CD4-positive, alpha-beta T cell treated with Interleukin-6 for 4 hours (primary cell): Measurements from ENCODE around the gene MAL.

Experiments used
- DNase-seq: peaks from one replicate; pipeline ENCODE4 v3.0.0-alpha.2; 2020; ENCODE audit warnings: mixed read lengths

The MAL gene

GRCh38 chr2:95025406-95026319, at the start of gene MAL:
TSS of gene MAL (plus strand) at chr2:95025708. CDS start at chr2:95025793, 85 bp downstream.
- peak; percentile 81 for DNase-seq

DNA sequence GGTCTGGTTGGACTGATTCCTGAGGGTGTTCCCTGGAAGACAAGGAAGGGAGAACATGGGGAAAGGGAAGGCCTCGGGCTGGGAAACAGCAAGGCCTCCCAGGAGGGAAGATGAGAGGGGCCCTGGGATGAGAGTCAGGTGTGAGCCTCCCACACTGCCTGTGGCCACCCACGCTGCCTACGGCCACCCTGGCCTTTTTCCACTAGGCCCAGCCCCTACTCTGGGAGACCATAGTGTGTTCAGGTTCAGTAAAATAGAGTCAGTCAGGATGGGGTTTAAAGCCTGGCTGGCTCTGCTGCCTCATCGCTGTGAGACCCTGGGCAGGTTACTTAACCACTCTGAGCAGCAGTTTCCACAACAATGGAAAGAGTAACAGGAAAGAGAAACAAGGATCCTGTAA, 47.7 kb upstream of the MAL start:
- DNase-seq: no peak

DNA sequence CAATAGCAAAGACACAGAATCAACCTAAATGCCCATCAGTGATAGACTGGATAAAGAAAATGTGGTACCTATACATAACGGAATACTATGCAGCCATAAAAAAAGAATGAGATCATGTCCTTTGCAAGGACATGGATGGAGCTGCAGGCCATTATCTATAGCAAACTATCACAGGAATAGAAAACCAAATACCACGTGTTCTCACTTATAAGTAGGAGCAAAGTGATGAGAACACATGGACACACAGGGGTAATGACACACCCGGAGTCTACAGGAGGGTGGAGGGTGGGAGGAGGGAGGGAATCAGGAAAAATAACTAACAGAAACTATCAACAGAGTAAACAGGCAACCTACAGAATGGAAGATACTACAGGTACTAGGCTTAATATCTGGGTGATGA, 46.6 kb upstream of the MAL start:
- no peak for DNase-seq

- DNase-seq: no peak
Measured at GRCh38 chr2:94979406-94980375, 45.8 kb upstream of the MAL start.

- DNase-seq: no peak
Measured at GRCh38 chr2:94980406-94980805, 45.1 kb upstream of the MAL start.

DNA sequence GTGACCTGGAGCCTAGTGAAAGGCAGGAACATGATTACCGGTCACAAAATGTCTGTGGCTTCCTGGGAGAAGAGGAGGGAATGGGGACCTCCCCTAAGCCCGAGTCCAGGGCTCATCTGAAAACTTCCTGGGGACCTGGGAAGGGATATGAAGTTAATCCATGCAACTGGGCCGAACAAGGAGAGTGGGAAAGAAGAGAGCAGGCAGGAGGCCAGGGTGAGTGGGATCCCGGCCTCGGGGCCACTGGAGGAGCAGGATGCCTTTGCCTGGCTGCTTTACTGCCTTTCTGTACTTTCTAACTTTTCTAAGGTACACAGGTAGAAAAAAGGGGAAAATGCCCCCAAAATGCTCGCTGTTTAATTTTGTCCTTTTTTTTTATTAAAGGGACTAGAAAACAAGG, 43.4 kb upstream of the MAL start:
- no peak for DNase-seq

- no peak for DNase-seq
Measured at GRCh38 chr2:94982675-94983074, 42.8 kb upstream of the MAL start.

DNA sequence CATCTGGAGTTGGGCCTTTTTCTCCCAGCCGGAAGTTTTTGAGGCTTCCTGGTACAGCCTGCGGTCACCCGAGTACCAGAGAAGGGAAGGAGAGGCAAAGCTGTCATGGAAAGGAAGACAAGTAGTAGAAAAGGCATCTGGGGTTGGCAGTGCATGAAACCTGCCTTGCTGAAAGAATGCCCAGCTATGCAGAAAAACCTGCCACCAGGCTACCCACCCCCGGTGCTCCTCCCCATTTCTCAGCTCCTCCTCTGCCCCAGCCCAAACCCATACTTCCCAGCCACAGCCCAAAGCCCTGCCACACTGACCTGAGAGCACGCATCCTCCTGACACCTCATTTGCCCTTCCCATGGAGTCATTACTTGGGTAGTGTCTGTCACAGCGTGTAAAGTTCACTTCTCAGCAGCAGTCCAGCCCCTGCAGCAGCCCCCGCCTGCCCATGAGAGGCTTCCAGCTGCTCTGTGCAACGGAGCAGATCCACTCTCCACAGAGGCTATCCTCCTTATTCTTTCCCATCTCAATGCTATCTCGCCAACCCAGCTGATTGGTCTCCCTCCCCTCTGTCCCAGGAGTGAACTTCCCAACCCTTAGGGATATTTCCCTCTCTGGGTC, 40.4 kb upstream of the MAL start:
- no peak for DNase-seq

GRCh38 chr2:94985636-94986035, 39.9 kb upstream of the MAL start:
- DNase-seq: no peak

DNA sequence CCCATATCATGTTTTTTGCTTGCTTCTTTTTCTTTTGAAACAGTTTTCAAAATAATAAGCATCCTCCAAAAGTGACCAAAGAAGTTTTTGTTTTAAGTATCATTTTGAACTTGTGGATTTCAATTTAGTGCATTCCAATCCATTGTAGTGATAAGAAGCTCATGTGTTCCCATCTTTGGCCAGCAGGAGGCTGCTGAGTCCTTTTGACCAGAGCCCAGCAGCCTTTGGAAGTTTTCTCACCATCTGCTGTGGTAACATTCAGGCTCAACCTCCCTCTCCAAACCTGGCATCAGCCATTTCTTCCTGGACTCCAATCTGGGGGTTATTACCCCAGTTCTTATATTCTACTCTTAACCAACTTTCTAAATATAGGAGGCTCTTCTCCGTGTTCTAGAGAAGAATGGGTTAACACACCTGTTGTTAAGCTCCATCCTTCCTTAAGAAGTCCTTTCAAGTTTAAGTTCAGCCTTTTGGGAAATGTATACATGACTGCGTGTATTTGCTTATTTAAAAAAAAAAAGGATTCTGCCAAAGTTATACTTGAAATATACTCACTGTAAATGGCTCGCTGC, 39.0 kb upstream of the MAL start:
- peak; percentile 48 for DNase-seq

DNA sequence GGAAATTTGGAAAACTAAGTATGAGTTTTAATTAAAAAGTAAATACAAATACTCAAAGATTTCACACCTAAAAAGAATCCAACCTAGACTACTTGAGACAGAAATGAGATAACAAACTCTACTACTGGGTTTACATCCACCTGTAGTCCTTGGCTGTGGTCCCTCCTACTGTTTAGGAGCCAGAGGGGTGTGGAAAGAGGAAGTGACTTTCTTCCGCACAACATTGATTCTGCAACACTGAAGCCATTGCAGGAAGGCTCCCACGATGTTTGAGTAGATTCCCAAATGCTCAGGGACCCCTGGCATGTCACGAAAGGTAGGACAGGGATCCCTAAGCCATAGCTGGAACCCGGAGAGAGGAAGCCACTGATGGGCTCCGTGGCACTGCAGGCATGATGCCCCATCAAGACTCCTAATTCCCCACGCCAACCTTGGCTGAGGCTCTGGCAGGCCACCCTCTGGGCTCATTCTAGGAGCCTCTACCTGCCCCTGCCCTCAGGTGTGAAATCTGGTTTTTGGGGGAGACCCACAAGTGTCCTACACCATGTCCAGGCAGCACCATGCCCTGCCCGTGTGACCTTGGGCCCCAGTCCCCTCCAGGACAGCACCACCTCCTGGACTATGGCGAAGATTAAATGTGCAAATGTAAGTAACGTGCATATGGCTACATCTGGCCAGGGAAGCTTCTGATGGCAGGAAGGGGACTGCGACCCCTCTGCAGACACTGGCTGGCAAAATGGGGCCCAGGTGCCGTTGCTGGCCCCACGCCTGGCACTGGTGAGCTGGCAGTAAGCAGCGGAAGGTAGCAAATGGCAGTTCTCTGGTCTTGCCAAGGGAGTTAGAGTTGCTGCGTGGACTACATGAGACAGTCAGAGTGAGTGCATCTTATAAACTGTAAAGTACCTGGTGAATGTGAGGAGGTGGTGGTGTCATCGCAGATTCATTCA, 38.2 kb upstream of the MAL start:
- DNase-seq: no peak

DNA sequence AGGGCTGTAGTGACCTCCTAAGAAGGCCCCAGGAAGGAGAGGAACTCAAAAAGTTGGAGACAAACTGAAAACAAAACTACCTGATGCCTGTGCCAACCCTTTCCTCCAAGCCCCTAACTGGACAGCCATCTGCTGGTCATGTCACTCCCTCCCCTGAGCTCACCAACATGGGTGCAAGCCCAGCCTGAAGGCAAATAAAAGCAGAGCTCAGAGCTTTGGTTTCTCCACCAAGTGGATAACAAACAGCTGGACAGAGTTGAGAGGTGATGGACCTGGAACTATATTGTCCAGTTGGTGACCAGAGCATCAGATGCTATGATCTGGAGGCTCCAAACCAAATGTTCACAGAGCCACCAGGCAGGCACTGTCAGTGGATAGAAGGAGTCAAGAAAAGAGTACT, 34.6 kb upstream of the MAL start:
- no peak for DNase-seq

- DNase-seq: no peak
Measured at GRCh38 chr2:94992360-94992759, 33.1 kb upstream of the MAL start.

GRCh38 chr2:94993176-94994062, 32.1 kb upstream of the MAL start:
- no peak for DNase-seq

GRCh38 chr2:94994063-94994913, 31.2 kb upstream of the MAL start:
- no peak for DNase-seq

DNA sequence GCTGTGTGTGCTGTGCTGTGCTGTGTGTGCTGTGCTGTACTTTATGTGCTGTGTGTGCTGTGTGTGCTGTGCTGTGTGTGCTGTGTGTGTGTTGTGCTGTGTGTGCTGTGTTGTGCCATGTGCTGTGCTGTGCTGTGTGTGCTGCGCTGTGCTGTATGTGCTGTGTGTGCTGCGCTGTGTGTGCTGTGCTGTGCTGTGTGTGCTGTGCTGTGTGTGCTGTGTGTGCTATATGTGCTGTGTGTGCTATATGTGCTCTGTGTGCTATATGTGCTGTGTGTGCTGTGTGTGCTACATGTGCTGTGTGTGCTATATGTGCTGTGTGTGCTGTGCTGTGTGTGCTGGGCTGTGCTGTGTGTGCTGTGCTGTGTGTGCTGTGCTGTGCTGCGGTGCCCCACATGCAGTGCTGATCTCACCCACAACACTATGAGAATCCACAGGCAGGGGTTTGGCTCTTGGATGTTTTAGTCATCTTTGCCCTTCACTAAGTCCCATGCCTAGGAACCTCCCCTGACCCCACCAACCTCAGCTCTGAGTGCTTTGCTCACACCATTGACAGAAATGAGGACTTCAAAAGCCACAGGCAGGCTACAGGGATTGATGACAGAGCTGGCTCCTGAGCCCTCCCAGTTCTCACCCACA, 30.5 kb upstream of the MAL start:
- DNase-seq: no peak

- no peak for DNase-seq
Measured at GRCh38 chr2:94995553-94996304, 29.8 kb upstream of the MAL start.
